EL (cell line): ENCODE data around the gene RPP14.
"Not testable (repeated sequence)": the region's sequence is repeated elsewhere in the genome, so short reads cannot be mapped to it uniquely, and the experiment has no call there.

Source experiments
- DNase-seq: peaks from one replicate; pipeline ENCODE4 v3.0.0-alpha.2; 2016

RPP14 gene

DNA sequence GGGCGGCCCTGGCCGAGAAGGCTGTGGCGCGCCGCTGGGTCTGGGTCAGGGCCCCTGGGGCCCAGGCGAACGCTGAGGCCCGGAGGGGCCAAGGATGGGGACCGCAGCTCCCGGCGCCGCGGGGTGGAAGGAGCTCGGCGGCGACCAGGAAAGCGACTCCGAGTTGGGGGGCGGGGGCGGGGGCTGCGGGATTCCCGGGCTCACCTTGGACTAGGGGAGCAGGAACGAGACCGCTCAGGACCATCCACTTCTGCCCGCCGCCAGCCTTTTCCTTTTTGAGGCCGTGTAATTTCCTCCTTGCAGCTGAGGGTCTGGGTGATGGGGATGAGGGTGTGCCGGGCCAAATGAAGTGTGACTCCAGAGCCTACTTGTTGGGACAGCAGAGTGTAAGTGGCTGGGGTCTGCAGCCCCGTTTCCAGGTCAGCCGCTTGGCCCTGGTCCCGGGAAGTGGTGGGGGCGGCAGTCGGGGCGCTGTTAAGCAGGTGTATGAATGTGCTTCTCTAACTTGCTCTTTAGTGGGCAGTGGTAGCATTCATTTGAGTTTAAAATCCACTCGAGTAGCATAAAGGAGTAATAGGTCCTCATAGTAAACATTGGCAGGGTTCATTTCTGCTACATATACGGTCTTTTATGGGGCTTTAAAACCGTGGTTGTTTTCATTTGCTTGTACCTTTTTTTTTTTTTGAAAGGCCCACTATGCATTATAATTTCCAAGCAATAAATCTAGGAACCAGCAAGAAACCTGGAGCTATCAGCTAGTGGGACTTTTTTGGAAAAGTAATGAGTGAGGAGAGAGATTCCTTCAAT lies 27.4 kb downstream of the RPP14 start:
- DNase-seq, result peak; percentile 28

GRCh38 chr3:58334013-58334321 lies 27.9 kb downstream of the RPP14 start:
- DNase-seq, result no peak

DNA sequence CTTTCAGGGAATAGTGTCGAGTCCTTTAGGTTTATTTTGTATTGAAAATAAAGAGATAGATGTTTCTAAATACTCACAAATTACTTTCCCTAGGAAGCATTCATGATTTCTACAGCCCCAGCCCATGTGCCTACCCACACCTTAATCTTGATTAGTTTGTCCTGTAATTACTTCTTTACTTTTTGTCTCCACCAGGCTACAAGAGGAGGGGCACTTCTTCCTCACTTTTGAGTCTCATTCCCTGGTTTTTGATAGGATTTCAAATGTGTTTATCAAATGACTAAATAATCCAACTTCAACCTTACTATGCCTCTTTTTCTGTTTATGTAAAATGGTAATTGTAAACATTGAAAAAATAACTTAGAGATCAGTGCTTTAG lies 28.4 kb downstream of the RPP14 start:
- DNase-seq, result no peak

DNA sequence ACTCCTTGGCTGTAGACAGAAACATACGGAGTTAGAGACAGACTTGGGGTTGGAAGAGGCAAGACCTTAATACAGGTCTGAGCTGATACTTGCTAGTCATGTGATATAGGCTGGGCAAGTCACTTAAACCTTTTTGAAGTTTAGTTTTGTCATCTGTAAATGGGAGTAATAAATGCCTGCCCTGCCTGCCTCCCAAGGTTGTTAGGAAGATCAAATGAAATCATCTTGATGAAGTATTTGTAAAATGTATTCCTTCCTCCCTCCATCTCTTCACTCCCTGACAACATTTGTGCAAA lies 29.6 kb downstream of the RPP14 start:
- no peak for DNase-seq

DNA sequence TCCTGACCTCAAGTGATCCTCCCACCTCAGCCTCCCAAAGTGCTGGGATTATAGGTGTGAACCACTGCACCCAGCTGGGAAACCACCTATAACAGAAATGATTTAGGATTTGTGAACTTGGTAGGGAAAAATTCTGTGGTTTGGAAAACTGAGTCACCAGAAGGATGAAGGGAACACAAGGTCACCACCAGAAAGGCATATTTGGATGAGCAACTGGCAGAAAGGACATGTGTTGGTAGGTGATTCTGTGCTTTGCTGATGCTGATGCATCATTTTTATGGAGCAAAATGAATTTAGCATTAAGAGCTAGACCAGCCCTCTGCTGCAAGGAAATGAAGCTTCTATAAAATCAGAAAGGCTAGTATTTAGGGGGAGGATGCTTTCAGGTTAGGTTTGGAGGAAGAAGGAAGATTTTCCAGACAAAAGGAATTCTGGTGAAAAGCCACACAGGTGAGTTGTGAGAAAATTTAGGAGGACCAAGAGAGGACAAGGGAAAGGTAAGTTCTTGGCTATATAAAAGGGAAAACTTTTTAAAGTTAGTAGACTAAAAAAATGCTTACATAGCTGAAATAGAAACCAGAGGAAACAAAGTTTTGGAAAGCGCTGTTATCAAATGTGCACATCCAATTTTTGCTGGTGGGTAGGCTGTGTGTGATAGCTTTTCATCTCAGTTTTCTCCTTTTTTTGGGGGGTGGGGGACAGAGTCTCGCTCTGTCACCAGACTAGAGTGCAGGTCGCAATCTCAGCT lies 30.3 kb downstream of the RPP14 start:
- DNase-seq, result peak; percentile 91

GRCh38 chr3:58337190-58337589 lies 31.1 kb downstream of the RPP14 start:
- DNase-seq, result no peak

DNA sequence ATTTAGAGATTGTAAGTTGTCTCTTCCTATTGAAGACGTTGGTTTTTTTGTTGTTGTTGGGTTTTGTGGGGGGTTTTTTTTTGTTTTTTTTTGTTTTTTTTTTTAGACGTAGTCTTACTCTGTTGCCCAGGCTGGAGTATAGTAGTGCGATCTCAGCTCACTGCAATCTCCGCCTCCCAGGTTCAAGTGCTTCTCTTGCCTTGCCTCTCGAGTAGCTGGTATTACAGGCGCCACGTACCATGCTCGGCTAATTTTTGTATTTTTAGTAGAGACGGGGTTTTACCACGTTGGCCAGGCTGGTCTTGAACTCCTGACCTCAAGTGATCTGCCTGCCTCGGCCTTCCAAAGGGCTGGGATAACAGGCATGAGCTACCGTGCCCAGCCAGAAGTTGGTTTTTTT lies 33.1 kb downstream of the RPP14 start:
- DNase-seq, result not testable (repeated sequence)

- DNase-seq, result no peak
These were observed 34.7 kb downstream of the RPP14 start for GRCh38 chr3:58340594-58341244.

DNA sequence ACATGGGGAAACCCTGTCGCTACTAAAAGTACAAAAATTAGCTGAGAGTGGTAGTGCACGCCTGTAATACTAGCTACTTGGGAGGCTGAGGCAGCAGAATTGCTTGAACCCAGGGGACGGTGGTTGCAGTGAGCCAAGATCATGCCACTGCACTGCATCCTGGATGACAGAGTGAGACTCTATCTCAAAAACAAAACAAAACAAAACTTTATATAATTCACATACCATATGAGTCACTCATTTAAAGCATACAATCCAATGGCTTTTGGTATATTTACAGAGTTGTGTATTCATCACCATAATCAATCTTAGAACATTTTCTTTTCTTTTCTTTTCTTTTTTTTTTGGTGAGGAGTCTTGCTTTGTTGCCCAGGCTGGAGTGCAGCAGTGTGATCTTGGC lies 35.3 kb downstream of the RPP14 start:
- DNase-seq, result peak; percentile 26

DNA sequence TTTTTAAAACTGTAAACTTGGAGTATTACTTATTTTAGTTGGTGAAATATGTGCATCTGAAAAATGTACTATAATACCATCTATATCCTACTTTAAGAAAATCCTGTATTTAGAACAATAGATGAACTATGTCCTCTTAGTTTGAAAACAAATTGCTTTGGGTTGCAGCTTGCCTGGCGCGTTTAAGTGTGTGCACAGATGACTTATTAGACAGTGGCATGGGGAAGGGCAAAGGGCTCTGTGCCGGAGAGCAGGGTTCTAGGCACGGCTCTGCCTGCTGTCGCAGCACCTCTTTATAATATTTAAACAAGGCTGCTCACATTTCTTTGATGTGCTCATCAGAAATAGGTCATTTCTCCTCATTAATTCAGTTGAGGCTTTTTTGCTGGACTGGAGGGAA lies 36.6 kb downstream of the RPP14 start:
- no peak for DNase-seq

DNA sequence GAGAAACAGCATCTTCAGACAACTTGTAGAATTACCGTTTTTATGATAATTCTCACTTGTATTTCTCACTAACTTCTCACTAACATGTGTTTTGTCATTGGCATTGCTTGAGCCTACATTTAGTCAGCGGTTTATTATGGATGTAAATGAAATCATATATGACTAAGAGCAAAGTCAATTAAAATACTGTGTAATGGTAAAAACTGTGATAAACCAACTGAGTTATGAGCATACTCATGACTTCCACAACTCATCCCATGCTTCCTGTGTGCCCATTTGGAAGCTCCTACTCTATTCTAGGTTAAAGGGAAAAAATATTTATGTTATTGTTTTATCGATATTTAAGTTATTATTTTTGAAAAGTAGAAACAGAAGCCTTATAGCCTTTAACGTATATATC lies 39.4 kb downstream of the RPP14 start:
- no peak for DNase-seq

GRCh38 chr3:58346368-58346767 lies 40.3 kb downstream of the RPP14 start:
- DNase-seq, result no peak

DNA sequence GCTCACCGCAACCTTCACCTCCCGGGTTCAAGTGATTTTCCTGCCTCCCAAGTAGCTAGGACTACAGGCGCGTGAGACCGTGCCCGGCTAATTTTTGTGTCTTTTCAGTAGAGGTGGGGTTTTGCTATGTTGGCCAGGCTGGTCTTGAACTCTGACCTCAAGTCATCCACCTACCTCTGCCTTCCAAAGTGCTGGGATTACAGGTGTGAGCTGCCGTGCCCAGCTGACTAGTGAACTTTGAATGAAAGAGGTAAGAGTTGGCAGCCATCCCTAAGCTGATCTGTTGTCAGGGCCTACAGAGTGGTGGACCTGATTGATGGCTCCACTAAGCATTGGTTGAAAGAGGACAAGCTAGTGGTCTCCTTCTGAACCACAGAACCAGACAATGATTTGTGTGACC lies 41.9 kb downstream of the RPP14 start:
- DNase-seq, result no peak

GRCh38 chr3:58349792-58350626 lies 44.0 kb downstream of the RPP14 start:
- DNase-seq, result no peak

DNA sequence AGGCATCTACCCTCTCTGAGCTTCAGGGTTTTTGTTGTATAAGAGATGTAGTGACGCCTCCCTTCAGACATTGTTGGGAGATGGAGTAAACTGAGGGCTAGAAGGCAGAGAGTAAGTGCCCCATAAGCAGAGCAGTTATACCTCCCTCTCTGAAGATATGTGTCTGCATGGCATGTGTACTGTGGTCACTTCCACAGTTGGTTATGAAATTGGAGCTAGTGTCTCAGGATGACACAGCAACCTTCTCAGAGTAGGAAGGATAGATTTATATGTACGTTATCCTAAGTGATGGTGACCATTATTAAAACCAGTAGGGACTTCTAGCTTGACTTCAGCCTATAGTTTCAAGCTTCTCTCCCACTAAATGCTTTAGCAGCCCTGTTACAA lies 44.6 kb downstream of the RPP14 start:
- DNase-seq, result peak; percentile 42

DNA sequence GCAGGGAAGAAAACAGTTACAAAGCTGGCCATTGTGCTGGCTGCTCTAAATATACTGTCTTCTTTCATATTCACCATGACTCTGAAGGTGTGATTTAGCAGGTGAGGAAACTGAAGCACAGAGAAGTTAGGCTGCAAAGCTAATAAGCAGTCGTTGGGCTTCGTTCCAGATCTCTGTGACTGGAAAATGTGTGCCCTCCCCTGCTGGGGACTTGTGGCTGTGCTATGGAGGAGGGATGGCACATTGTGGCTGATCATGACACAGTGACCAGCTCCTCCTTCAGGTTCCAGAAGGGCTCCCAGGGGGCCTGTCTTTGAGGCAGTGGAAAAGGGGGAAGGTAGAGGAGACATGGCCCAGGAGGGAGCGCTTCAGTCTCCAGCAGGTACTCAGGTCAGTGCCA lies 45.9 kb downstream of the RPP14 start:
- DNase-seq, result no peak

DNA sequence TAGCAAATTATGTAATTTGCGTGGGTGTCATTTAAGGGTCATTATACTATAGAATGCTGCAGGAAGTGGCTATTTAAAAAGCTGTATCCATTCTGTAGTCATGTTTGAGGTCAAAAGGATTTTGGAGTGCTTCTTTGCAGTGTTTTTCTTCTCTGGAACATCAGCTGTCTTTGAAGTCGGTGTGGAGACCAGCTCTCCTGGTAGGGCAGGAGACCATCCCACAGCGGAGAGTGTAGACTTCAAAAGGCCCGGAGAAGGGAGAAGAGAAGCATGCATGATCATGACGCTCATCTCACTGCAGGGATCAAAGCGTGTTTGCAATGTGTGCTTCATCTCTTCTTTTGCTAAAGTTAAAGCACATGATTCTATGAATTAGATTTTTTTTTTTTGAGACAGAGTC lies 46.6 kb downstream of the RPP14 start:
- DNase-seq, result no peak

GRCh38 chr3:58353722-58354553 lies 47.9 kb downstream of the RPP14 start:
- DNase-seq, result peak; percentile 16

DNA sequence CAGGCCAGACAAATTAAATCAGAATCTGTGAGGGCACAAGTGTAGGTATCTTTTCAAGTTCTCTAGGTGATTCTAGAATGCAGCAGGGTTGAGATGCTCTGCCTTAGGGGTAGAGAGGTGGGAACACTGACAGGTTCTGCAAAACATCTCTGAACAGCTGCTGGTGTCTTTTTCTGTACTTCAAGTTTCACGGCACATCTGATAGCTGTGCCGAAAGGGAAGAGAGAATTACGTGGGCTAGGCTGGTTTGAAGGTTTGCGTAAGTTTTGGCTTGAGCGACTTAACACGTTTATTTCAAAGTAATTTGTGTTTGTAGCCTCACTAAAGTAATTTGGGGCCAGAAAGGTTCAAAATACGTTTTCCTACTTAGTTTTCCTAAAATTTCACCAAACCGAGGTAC lies 49.1 kb downstream of the RPP14 start:
- DNase-seq, result no peak

GRCh38 chr3:58356054-58356453 lies 50.0 kb downstream of the RPP14 start:
- no peak for DNase-seq

DNA sequence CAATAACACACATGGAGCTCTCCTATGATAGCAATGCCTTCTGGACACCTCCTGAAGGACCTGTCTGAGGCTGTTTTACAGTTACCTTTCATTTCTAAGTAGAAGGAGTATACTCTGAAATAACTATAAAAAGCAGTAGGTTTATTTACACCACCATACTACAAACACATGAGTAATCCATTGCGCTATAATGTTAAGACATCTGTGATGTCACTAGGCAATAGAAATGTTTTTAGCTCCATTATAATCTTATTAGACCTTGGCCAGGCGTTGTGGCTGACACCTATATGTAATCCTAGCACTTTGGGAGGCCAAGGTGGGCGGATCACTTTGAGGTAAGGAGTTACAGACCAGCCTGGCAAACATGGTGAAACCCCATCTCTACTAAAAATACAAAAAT lies 51.4 kb downstream of the RPP14 start:
- no peak for DNase-seq

GRCh38 chr3:58358092-58358491 lies 52.0 kb downstream of the RPP14 start:
- no peak for DNase-seq

DNA sequence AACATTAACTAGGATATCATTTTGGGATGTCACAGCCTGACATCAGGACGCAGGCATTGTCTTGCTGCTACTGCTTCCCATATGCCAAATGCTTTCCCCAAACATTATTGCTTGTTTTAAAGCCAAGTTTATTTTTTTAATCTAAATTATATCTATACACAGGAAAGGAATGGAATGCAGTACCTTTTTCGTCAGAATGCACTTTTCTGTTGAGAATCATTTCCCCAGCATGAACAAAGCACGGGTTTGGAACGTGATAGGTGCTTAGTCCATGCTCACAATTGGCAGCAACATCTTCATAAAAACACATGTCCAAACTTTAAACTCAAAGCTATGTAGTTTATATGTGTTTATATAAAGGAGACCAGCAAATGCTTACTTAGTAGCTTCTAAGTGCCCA lies 52.8 kb downstream of the RPP14 start:
- no peak for DNase-seq
